Neural crest cell (in vitro differentiated cells): Measurements from ENCODE around the gene SLCO1A2. TPM values are rescaled to one million over a fixed set of nuclear protein-coding genes. Genes with fewer than 3 reads are reported as not detected.

Experiments
- DNase-seq: peaks from one replicate; pipeline ENCODE4 v3.0.0; 2021; ENCODE audit warnings: low read depth, mixed read lengths, low spot score
- H3K27ac Mint-ChIP-seq: one replicate; pipeline ENCODE4 v1.8.0; 2021; ENCODE audit warnings: mild to moderate bottlenecking, mixed read lengths; ENCODE audit not compliant: unreplicated experiment
- H3K27me3 Mint-ChIP-seq: 2 replicates; pipeline ENCODE4 v1.8.0; 2021; ENCODE audit warnings: low read depth, mild to moderate bottlenecking, mixed read lengths
- H3K36me3 Mint-ChIP-seq: 2 replicates; pipeline ENCODE4 v1.8.0; 2021; ENCODE audit warnings: low read depth, mild to moderate bottlenecking, mixed read lengths
- H3K4me1 Mint-ChIP-seq: 2 replicates; pipeline ENCODE4 v1.8.0; 2021; ENCODE audit warnings: mixed read lengths
- H3K4me3 Mint-ChIP-seq: one replicate; pipeline ENCODE4 v1.8.0; 2021; ENCODE audit warnings: mild to moderate bottlenecking, mixed read lengths
- H3K9me3 Mint-ChIP-seq: 2 replicates; pipeline ENCODE4 v1.8.0; 2021; ENCODE audit warnings: mixed read lengths
- CTCF ChIP-seq: fragments of 200-600 bp; sonication (generic); conservative IDR thresholded peaks from 2 replicates; pipeline ENCODE4 v1.5.0; 2021; ENCODE audit warnings: antibody characterized with exemption, mild to moderate bottlenecking
- total RNA-seq: library from RNA; stranded (reverse); gene quantifications from 2 replicates; pipeline ENCODE4 v1.2.1, GENCODE V29; 2021

The SLCO1A2 gene
- total RNA-seq, 1 donor from 2014 or later: 5.4 TPM

GRCh38 chr12:21353487-21353886 lies 18.8 kb upstream of the SLCO1A2 start:
- no peaks in the 10 kb centered on the region for H3K4me1 Mint-ChIP-seq
- DNase-seq: no peak
- no peaks in the 10 kb centered on the region for H3K36me3 Mint-ChIP-seq
- TF ChIP-seq CTCF: no peak
- H3K4me3 Mint-ChIP-seq: no peak overlapping the region
- H3K9me3 Mint-ChIP-seq: no peaks in the 10 kb centered on the region
- no peaks in the 10 kb centered on the region for H3K27me3 Mint-ChIP-seq
- no peak overlapping the region for H3K27ac Mint-ChIP-seq

- no peak for TF ChIP-seq CTCF
- Mint-ChIP-seq H3K4me3 (no peak overlapping the region), H3K4me1 (peaks cover 5% of the 10 kb centered on the region), H3K9me3 (no peaks in the 10 kb centered on the region), H3K36me3 (no peaks in the 10 kb centered on the region), H3K27me3 (no peaks in the 10 kb centered on the region), H3K27ac (no peak overlapping the region)
- DNase-seq: no peak
Measured at GRCh38 chr12:21350975-21351374, 16.3 kb upstream of the SLCO1A2 start.

GRCh38 chr12:21346542-21347205 lies 12.0 kb upstream of the SLCO1A2 start:
- H3K9me3 Mint-ChIP-seq: no peaks in the 10 kb centered on the region
- H3K36me3 Mint-ChIP-seq: no peaks in the 10 kb centered on the region
- H3K27ac Mint-ChIP-seq: no peak overlapping the region
- no peak overlapping the region for H3K4me3 Mint-ChIP-seq
- peaks cover 5% of the 10 kb centered on the region for H3K4me1 Mint-ChIP-seq
- TF ChIP-seq CTCF: no peak
- no peaks in the 10 kb centered on the region for H3K27me3 Mint-ChIP-seq
- no peak for DNase-seq

- no peak for TF ChIP-seq CTCF
- Mint-ChIP-seq H3K4me1 (peaks cover 5% of the 10 kb centered on the region), H3K27ac (no peak overlapping the region), H3K36me3 (no peaks in the 10 kb centered on the region), H3K4me3 (no peak overlapping the region), H3K9me3 (no peaks in the 10 kb centered on the region), H3K27me3 (no peaks in the 10 kb centered on the region)
- DNase-seq: no peak
Measured at GRCh38 chr12:21343636-21344035, 8.9 kb upstream of the SLCO1A2 start.

- no peak for TF ChIP-seq CTCF
- Mint-ChIP-seq H3K4me3 (no peak overlapping the region), H3K9me3 (no peaks in the 10 kb centered on the region)
Measured at GRCh38 chr12:21341769-21342168, 7.1 kb upstream of the SLCO1A2 start.

More at GRCh38 chr12:21341769-21342168, 7.1 kb upstream of the SLCO1A2 start:
- H3K27me3 Mint-ChIP-seq: no peaks in the 10 kb centered on the region
- no peak for DNase-seq
- peaks cover 3% of the 10 kb centered on the region for H3K4me1 Mint-ChIP-seq
- no peak overlapping the region for H3K27ac Mint-ChIP-seq
- peaks cover 5% of the 10 kb centered on the region for H3K36me3 Mint-ChIP-seq
